MM.1S (cell line): ENCODE measurements around the gene MRPL17.
A peak's percentile ranks its signal among the peaks of the same experiment; 100 is the strongest.
"Not testable (repeated sequence)": the region's sequence is repeated elsewhere in the genome, so short reads cannot be mapped to it uniquely, and the experiment has no call there.

ENCODE experiments used
- DNase-seq: peaks from one replicate; pipeline ENCODE4 v3.0.0-alpha.2; 2015
- H2AFZ ChIP-seq: fragments of 300-600 bp; sonication (generic); 2 replicates; pipeline ENCODE4 v1.6.0; 2016; ENCODE audit warnings: antibody characterized with exemption, low read length
- H3F3A ChIP-seq: fragments of 300-600 bp; sonication (generic); 2 replicates; pipeline ENCODE4 v1.6.1; 2016; ENCODE audit warnings: mild to moderate bottlenecking, antibody characterized with exemption, low read length, moderate library complexity, mixed read lengths; ENCODE audit not compliant: insufficient read depth
- H3K27ac ChIP-seq: fragments of 300-600 bp; sonication (generic); 2 replicates; pipeline ENCODE4 v1.5.1; 2016; ENCODE audit warnings: mild to moderate bottlenecking, low read length
- H3K27me3 ChIP-seq: fragments of 300-600 bp; sonication (generic); replicated peaks from 2 replicates; pipeline ENCODE4 v1.6.0; 2016; ENCODE audit warnings: low read length; ENCODE audit not compliant: insufficient read depth
- H3K36me3 ChIP-seq: fragments of 300-600 bp; sonication (generic); replicated peaks from 2 replicates; pipeline ENCODE4 v1.6.1; 2016; ENCODE audit warnings: mild to moderate bottlenecking, low read length, mixed read lengths; ENCODE audit not compliant: insufficient read depth
- H3K4me1 ChIP-seq: fragments of 300-600 bp; sonication (generic); 2 replicates; pipeline ENCODE4 v1.6.1; 2016; ENCODE audit warnings: low read length, mixed read lengths
- H3K4me2 ChIP-seq: fragments of 300-600 bp; sonication (generic); 2 replicates; pipeline ENCODE4 v1.6.0; 2016; ENCODE audit warnings: low read depth, low read length
- H3K4me3 ChIP-seq: fragments of 300-600 bp; sonication (generic); 2 replicates; pipeline ENCODE4 v1.5.1; 2016; ENCODE audit warnings: low read length, mixed read lengths
- H3K79me2 ChIP-seq: fragments of 300-600 bp; sonication (generic); 2 replicates; pipeline ENCODE4 v1.6.1; 2016; ENCODE audit warnings: mixed run types, low read length, mixed read lengths
- H3K9ac ChIP-seq: fragments of 300-600 bp; sonication (generic); 2 replicates; pipeline ENCODE4 v1.6.1; 2016; ENCODE audit warnings: low read length, mixed read lengths
- H3K9me2 ChIP-seq: fragments of 300-600 bp; sonication (generic); replicated peaks from 2 replicates; pipeline ENCODE4 v1.6.1; 2016; ENCODE audit warnings: mild to moderate bottlenecking, low read length, mixed read lengths; ENCODE audit not compliant: insufficient read depth
- H3K9me3 ChIP-seq: fragments of 300-600 bp; sonication (generic); replicated peaks from 2 replicates; pipeline ENCODE4 v1.6.1; 2016; ENCODE audit warnings: mild to moderate bottlenecking, low read length, mixed read lengths; ENCODE audit not compliant: insufficient read depth
- H4K20me1 ChIP-seq: fragments of 300-600 bp; sonication (generic); 2 replicates; pipeline ENCODE4 v1.6.1; 2016; ENCODE audit warnings: mild to moderate bottlenecking, low read length, moderate library complexity, mixed read lengths; ENCODE audit not compliant: insufficient read depth
- CTCF ChIP-seq: fragments of 300-600 bp; sonication (generic); IDR thresholded peaks from 2 replicates; pipeline ENCODE4 v1.5.1; 2016; ENCODE audit warnings: antibody characterized with exemption, low read length, mixed read lengths
- EZH2 ChIP-seq: fragments of 300-600 bp; sonication (generic); optimal IDR thresholded peaks from 2 replicates; pipeline ENCODE3; 2017; ENCODE audit warnings: low read depth, mild to moderate bottlenecking, antibody characterized with exemption, low read length, mixed read lengths
- EZH2phosphoT487 ChIP-seq: fragments of 300-600 bp; sonication (generic); IDR thresholded peaks from 2 replicates; pipeline ENCODE4 v1.6.1; 2018; ENCODE audit warnings: antibody characterized with exemption, low read length

Gene MRPL17

GRCh38 chr11:6717426-6717825 lies 34.3 kb upstream of the MRPL17 start:
- Histone ChIP-seq H3K27ac (no peak overlapping the region), H3K9me3 (no peaks in the 10 kb centered on the region), H3K9me2 (no peaks in the 10 kb centered on the region)

GRCh38 chr11:6711552-6711951 lies 28.4 kb upstream of the MRPL17 start:
- not testable (repeated sequence) for H3K4me1 ChIP-seq, H3K4me3 ChIP-seq, H3F3A ChIP-seq, H2AFZ ChIP-seq, H3K9me2 ChIP-seq, H3K36me3 ChIP-seq, H3K4me2 ChIP-seq, H4K20me1 ChIP-seq, H3K27ac ChIP-seq, H3K79me2 ChIP-seq, DNase-seq, H3K27me3 ChIP-seq, H3K9ac ChIP-seq, H3K9me3 ChIP-seq
- TF ChIP-seq CTCF = peak; percentile 32; the same call in 1 of the 2 replicates

More at GRCh38 chr11:6717426-6717825, 34.3 kb upstream of the MRPL17 start:
- H3K79me2 ChIP-seq = peaks cover 6% of the 10 kb centered on the region; the same call in 1 of the 2 replicates
- no peaks in the 10 kb centered on the region for H3F3A ChIP-seq
- no peak for TF ChIP-seq CTCF
- TF ChIP-seq EZH2 = no peak
- no peak for TF ChIP-seq EZH2phosphoT487
- no peak overlapping the region for H2AFZ ChIP-seq
- no peaks in the 10 kb centered on the region for H3K27me3 ChIP-seq
- no peak overlapping the region for H3K4me3 ChIP-seq
- no peaks in the 10 kb centered on the region for H3K4me1 ChIP-seq
- no peak for DNase-seq
- no peaks in the 10 kb centered on the region for H4K20me1 ChIP-seq
- 0 out of 2 replicates have a peak, but pooled peaks cover 8% of the 10 kb centered on the region for H3K36me3 ChIP-seq
- no peak overlapping the region for H3K4me2 ChIP-seq
- H3K9ac ChIP-seq = no peak overlapping the region

- Histone ChIP-seq H3K9ac (no peak overlapping the region), H3K79me2 (no peaks in the 10 kb centered on the region), H3K9me3 (no peaks in the 10 kb centered on the region), H3K36me3 (no peaks in the 10 kb centered on the region), H4K20me1 (no peaks in the 10 kb centered on the region), H3K27ac (no peak overlapping the region), H3F3A (no peaks in the 10 kb centered on the region), H2AFZ (no peak overlapping the region), H3K27me3 (no peaks in the 10 kb centered on the region), H3K4me2 (no peak overlapping the region), H3K4me1 (no peaks in the 10 kb centered on the region), H3K9me2 (no peaks in the 10 kb centered on the region), H3K4me3 (no peak overlapping the region)
- no peak for DNase-seq
- TF ChIP-seq EZH2 (no peak), EZH2phosphoT487 (no peak)
These were observed 25.7 kb upstream of the MRPL17 start for GRCh38 chr11:6708876-6709275.

GRCh38 chr11:6705905-6706535 lies 22.9 kb upstream of the MRPL17 start:
- Histone ChIP-seq H3K36me3 (no peaks in the 10 kb centered on the region), H3K9me2 (no peaks in the 10 kb centered on the region), H3K9ac (no peak overlapping the region), H3F3A (no peaks in the 10 kb centered on the region), H3K4me2 (no peak overlapping the region), H4K20me1 (no peaks in the 10 kb centered on the region), H2AFZ (no peak overlapping the region), H3K27ac (no peak overlapping the region), H3K9me3 (no peaks in the 10 kb centered on the region), H3K79me2 (no peaks in the 10 kb centered on the region), H3K4me1 (no peaks in the 10 kb centered on the region), H3K27me3 (no peaks in the 10 kb centered on the region), H3K4me3 (no peak overlapping the region)
- DNase-seq = peak; percentile 45
- TF ChIP-seq CTCF (peak; percentile 84), EZH2 (no peak), EZH2phosphoT487 (no peak)
